Stomach (tissue), 9 donors: Measurements from ENCODE around the gene JAG1. TPM values are rescaled to one million over a fixed set of nuclear protein-coding genes. Genes with fewer than 3 reads are reported as not detected.
A peak's percentile ranks its signal among the peaks of the same experiment; 100 is the strongest.

Source experiments
- DNase-seq, 2 donors: peaks; one replicate each; pipeline versions ENCODE4 v3.0.0 to v3.0.0-alpha.2; 2013 to 2019
- H3K27ac ChIP-seq, 5 donors: fragments of 200-600 bp in 4 of 5; sonication (generic) in 4 of 5; one replicate each; pipeline ENCODE4 v1.5.1; 2013 to 2019; ENCODE audit warnings: mild to moderate bottlenecking in 1 of 5, moderate library complexity in 1 of 5
- H3K27me3 ChIP-seq, 3 donors: fragments of 200-600 bp; sonication (generic); one replicate each; pipeline ENCODE4 v1.5.1; 2017 to 2019; ENCODE audit warnings: mixed run types in 1 of 3
- H3K36me3 ChIP-seq, 4 donors: fragments of 200-600 bp; sonication (generic); 1 replicate in 3 of 4; 2 replicates in 1 of 4; pipeline ENCODE4 v1.5.1; 2016 to 2019
- H3K4me1 ChIP-seq, 4 donors: fragments of 200-600 bp; sonication (generic); one replicate each; pipeline ENCODE4 v1.5.1; 2016 to 2019
- H3K4me3 ChIP-seq, 4 donors: fragments of 200-600 bp; sonication (generic) in 3 of 4; one replicate each; pipeline ENCODE4 v1.5.1; 2016 to 2019; ENCODE audit warnings: mild to moderate bottlenecking in 1 of 4
- H3K9me3 ChIP-seq, 4 donors: fragments of 200-600 bp; sonication (generic); one replicate each; pipeline ENCODE4 v1.5.1; 2016 to 2019
- CTCF ChIP-seq, 7 experiments: fragments of 450-650 bp in 4 of 7; fragments of 200-600 bp in 3 of 7; sonication (generic) in 3 of 7; IDR thresholded peaks; one replicate each; pipeline ENCODE4 v1.5.1; 2016 to 2019; ENCODE audit warnings: antibody characterized with exemption in 7 of 7, control low read depth in 2 of 7, mild to moderate bottlenecking in 1 of 7
- EP300 ChIP-seq: sonication (generic); formaldehyde crosslinking; IDR thresholded peaks from one replicate; pipeline ENCODE4 v1.6.1; 2017; ENCODE audit warnings: antibody characterized with exemption
- POLR2A ChIP-seq, 4 donors: fragments of 450-650 bp; IDR thresholded peaks; one replicate each; pipeline ENCODE4 v1.6.1; 2016; ENCODE audit warnings: antibody characterized with exemption in 4 of 4, control low read depth in 2 of 4, mild to moderate bottlenecking in 1 of 4, moderate library complexity in 1 of 4
- POLR2AphosphoS5 ChIP-seq, 3 donors: sonication (generic); formaldehyde crosslinking; IDR thresholded peaks; one replicate each; pipeline ENCODE4 v1.6.1; 2016; ENCODE audit warnings: antibody characterized with exemption in 3 of 3
- WGBS, 5 donors: extraction: QIAGEN DNeasy Blood & Tissue Kit in 3 of 5; methylation state at CpG; one replicate each; pipeline versions ENCODE4 v1.1.5 to v1.1.7; 2013 to 2018; 5-methylcytosine and 5-hydroxymethylcytosine counted together
- intact Hi-C: fragments of 100-400 bp; cut with DNase I; formaldehyde crosslinking; loops from one replicate; pipeline ENCODE4 v1.15.1; 2023; ENCODE audit warnings: low total_unique reads
- polyA plus RNA-seq, 3 donors: library from polyadenylated mRNA; stranded (reverse); fragments of 200-250 nt; gene quantifications; one replicate each; pipeline ENCODE4 v1.2.3, GENCODE V29; 2013
- total RNA-seq, 5 donors: library from RNA; depleted of rRNA; stranded (reverse); fragments of >200 nt; gene quantifications; one replicate each; pipeline versions ENCODE4 v1.1.0 to v1.2.3, GENCODE V29; 2014 to 2016
- donor health status: healthy with polysubstance abuse.
- donor health status: Bipolar disorder and iron deficiency.
- donor health status: healthy.

The JAG1 gene
- total and polyA plus RNA-seq, 8 donors: 5.2 to 133 (median 62.2) TPM

DNA sequence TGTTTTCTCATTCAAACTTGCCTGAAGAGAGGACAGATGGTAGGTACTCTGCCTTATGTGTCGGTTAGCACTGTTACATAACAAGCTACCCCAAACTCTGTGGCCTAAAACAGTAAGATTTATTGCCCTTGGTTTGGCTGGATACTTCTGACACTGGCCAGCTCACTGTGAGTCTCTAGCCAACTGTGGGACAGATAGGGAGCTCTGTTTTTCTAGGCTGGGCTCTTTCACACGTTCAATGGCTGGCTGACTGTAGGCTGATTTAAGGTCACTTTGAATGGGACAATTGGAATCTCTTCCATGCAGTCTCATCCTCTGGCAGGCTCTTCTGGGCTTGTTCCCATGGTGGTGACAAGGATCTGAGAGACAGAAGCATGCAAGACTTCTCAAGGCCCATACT, 39.4 kb upstream of the JAG1 start:
- DNase-seq: no peak
- H3K27ac ChIP-seq: peak overlapping the region in 2 of 5 donors; percentile 16 to 63
- no peak overlapping the region for H3K4me3 ChIP-seq
- peaks cover 6 to 70% (median 42%) of the 10 kb centered on the region in 4 donors for H3K4me1 ChIP-seq
- 55 to 62% (median 56%) methylated on average over 2 of the region's 2 CpGs for WGBS, 5 donors
- TF ChIP-seq POLR2AphosphoS5 (IDR thresholded peaks at IDR 0.05) (no peak), CTCF (IDR thresholded peaks at IDR 0.05) (no peak), EP300 (no peak), POLR2A (IDR thresholded peaks at IDR 0.05) (no peak)
- intact Hi-C loops: no loop called here
- no peaks in the 10 kb centered on the region for H3K36me3 ChIP-seq
- H3K9me3 ChIP-seq: no peaks in the 10 kb centered on the region
- no peaks in the 10 kb centered on the region for H3K27me3 ChIP-seq

DNA sequence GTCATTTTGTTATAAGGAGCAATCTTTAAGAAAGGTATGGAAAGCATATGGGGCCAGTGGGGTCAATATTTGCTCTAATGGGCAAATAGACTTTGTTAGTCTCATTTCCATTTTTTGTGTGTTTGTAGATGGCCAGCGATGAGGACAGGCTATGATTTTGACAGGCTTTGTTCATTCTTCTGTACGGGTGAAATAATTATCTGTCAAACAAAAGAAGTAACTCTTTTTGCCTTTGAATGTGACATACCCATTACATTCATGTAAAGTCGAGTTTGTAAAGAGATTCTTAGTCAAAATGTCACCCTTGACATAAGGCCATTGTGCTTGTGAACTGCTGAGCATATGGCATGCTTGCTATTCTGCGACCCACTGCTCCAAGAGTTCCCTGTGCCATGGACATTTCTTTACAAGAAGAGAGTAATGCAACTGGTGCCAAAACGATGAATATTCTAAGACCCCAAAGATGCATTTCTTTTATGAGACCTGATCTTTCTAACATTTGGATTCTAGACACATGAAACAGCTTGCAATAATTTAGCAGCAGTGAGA, 38.2 kb upstream of the JAG1 start:
- H3K27ac ChIP-seq: peak overlapping the region in 4 of 5 donors; percentile 52 to 68 (median 65)
- H3K9me3 ChIP-seq: no peaks in the 10 kb centered on the region
- peaks cover 2 to 70% (median 46%) of the 10 kb centered on the region in 4 donors for H3K4me1 ChIP-seq
- no peak for DNase-seq
- no peaks in the 10 kb centered on the region for H3K36me3 ChIP-seq
- no peak overlapping the region for H3K4me3 ChIP-seq
- intact Hi-C loops: no loop called here
- WGBS, 5 donors: 38 to 66% (median 57%) methylated on average over 5 of the region's 5 CpGs
- no peak for TF ChIP-seq POLR2AphosphoS5 (IDR thresholded peaks at IDR 0.05)
- no peak for TF ChIP-seq POLR2A (IDR thresholded peaks at IDR 0.05)
- TF ChIP-seq EP300: no peak
- TF ChIP-seq CTCF (IDR thresholded peaks at IDR 0.05): no peak
- no peaks in the 10 kb centered on the region for H3K27me3 ChIP-seq

- peak overlapping the region in 4 of 5 donors; percentile 52 to 68 (median 65) for H3K27ac ChIP-seq
- H3K4me3 ChIP-seq: no peak overlapping the region
- no peaks in the 10 kb centered on the region for H3K27me3 ChIP-seq
- DNase-seq: peak; percentile 38 to 82
- intact Hi-C loops: no loop called here
- peak; percentile 33 to 67 (median 58) for TF ChIP-seq POLR2AphosphoS5 (IDR thresholded peaks at IDR 0.05)
- TF ChIP-seq POLR2A (IDR thresholded peaks at IDR 0.05): no peak
- no peaks in the 10 kb centered on the region for H3K9me3 ChIP-seq
- H3K36me3 ChIP-seq: no peaks in the 10 kb centered on the region
- WGBS, 5 donors: 20 to 44% (median 36%) methylated on average over 6 of the region's 6 CpGs
- peaks cover 0 to 68% (median 41%) of the 10 kb centered on the region in 4 donors for H3K4me1 ChIP-seq
Observed at GRCh38 chr20:10710991-10711775, 37.4 kb upstream of the JAG1 start.

DNA sequence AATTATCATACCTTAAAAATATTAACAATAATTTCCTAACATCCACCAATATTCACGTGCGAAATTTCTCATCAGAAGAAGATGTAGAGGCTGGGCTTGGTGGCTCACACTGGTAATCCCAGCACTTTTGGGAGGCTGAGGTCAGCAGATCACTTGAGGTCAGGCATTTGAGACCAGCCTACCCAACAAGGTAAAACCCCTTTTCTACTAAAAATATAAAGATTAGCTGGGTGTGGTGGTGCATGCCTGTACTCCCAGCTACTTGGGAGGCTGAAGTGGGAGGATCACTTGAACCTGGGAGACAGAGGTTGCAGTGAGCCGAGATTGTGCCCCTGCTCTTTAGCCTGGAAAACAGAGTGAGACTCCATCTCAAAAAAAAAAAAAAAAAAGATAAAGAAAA, 36.1 kb upstream of the JAG1 start:
- Histone ChIP-seq H3K27ac (peak overlapping the region in 4 of 5 donors; percentile 10 to 63 (median 57)), H3K9me3 (no peaks in the 10 kb centered on the region), H3K4me1 (peaks cover 0 to 61% (median 38%) of the 10 kb centered on the region in 4 donors), H3K27me3 (no peaks in the 10 kb centered on the region), H3K36me3 (no peaks in the 10 kb centered on the region), H3K4me3 (no peak overlapping the region)
- WGBS, 5 donors: 75 to 95% (median 79%) methylated on average over 3 of the region's 3 CpGs
- TF ChIP-seq CTCF (IDR thresholded peaks at IDR 0.05) (no peak), POLR2AphosphoS5 (IDR thresholded peaks at IDR 0.05) (no peak), POLR2A (IDR thresholded peaks at IDR 0.05) (no peak), EP300 (no peak)
- intact Hi-C loops: no loop called here
- no peak for DNase-seq
